Upper lobe of left lung (tissue), 4 donors: ENCODE measurements around the gene TAF1D.

Source experiments
- CTCF ChIP-seq, 6 experiments: fragments of 450-650 bp in 4 of 6; fragments of 200-600 bp in 2 of 6; sonication (generic) in 2 of 6; IDR thresholded peaks; one replicate each; pipeline ENCODE4 v1.5.1; 2016 to 2019; ENCODE audit warnings: antibody characterized with exemption in 6 of 6
- POLR2AphosphoS5 ChIP-seq, 2 donors: sonication (generic); formaldehyde crosslinking; IDR thresholded peaks; one replicate each; pipeline ENCODE4 v1.5.1; 2017; ENCODE audit warnings: antibody characterized with exemption in 2 of 2

DNA sequence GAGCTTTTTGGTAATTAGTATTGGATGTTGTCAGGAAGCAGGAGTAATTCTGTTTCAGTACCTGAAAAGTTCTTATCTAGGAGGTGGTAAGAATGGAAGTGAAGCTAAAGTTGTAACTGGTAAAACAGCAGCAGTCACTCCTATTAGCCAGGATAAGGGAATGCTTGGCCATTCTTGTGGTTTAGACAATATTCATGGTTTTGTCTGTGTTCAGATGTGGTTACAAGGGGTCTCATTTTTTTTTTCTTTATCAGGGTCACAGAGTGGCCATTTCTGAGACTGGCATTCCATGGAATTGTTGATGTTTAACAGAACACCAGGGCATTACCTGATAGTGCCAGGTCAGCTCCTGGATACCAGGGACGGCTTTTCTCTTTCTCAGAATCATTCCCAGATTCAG lies 23.8 kb downstream of the TAF1D start:
- TF ChIP-seq CTCF (IDR thresholded peaks at IDR 0.05) (no peak), POLR2AphosphoS5 (IDR thresholded peaks at IDR 0.05) (no peak)
